GM18498 (cell line): ENCODE measurements around the gene APEH.

Experiments
- ATAC-seq: cut with Tn5 transposase; IDR thresholded peaks from one replicate; pipeline ENCODE4 v1.9.1; 2021; ENCODE audit warnings: mild to moderate bottlenecking, moderate library complexity; ENCODE audit not compliant: unreplicated experiment

APEH gene

DNA sequence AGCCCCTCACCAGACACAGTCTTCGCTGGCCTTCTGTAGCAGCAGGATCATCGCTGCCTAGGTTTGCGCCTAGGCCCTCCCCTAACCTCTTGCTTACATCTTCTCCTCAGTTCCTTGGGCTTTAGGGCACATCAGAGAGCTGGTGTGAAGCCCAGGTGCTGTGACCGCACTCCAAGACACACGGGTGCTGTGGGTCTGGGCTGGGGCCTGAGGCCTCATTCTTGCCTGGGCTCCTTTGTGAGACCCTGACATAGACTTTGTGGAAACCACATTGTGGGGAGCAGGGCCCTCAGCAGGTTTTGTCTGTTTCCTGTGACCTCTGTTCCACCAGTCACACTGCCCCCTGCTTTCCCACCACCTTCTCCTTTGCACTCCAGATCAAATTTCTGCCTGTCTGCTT is 37.3 kb downstream of the APEH start:
- ATAC-seq, result no peak

DNA sequence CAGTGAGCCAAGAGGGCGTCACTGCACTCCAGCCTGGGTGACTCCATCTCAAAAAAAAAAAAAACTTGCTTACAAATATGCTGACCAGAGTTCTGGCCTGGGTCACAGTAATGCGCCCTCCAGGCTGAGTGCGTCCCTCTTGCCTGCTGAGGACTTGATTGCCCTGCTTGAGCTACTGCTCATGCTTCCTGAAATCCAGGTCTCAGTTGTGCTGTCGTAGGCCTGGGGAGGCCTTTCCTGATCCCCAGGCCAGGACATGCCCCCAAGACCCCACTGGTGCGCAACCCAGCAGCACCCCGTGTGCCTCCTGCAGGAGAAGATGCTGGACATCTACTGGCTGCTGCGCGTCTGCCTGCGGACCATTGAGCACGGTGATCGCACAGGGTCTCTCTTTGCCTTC is 38.0 kb downstream of the APEH start:
- ATAC-seq, result no peak

DNA sequence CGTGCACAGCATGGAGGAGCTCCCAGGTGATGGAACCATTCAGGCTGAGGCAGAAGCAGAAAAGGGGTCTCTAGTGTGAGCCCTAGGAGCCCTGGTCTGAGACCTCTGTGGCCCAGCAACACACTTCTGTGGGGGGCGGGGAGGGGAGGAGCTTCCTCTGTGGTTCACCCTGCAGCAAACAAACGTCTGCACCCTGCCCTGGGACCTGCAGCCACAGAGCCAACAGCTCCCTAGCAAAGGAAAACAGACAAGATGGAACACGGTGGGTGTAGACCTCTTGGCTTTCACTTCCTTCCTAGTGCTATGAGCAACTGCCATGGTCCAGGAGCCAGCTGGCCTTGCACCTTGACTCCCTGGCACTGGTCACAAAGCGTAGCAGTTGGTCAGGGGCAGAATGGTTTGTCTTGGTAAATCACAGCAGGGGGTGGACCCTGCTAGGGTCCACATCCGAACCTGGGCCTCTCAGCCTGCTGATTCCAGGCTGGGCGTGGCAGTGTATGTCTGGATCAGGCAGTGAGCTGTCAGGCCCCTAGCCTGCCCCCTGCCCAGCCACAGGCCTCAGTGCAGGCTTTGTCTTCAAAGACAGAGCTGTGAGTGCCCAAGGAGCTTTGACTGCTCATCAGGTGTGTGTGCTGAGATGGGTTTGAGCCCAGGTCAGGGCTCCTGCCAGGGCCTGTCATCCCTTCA is 38.6 kb downstream of the APEH start:
- no peak for ATAC-seq

DNA sequence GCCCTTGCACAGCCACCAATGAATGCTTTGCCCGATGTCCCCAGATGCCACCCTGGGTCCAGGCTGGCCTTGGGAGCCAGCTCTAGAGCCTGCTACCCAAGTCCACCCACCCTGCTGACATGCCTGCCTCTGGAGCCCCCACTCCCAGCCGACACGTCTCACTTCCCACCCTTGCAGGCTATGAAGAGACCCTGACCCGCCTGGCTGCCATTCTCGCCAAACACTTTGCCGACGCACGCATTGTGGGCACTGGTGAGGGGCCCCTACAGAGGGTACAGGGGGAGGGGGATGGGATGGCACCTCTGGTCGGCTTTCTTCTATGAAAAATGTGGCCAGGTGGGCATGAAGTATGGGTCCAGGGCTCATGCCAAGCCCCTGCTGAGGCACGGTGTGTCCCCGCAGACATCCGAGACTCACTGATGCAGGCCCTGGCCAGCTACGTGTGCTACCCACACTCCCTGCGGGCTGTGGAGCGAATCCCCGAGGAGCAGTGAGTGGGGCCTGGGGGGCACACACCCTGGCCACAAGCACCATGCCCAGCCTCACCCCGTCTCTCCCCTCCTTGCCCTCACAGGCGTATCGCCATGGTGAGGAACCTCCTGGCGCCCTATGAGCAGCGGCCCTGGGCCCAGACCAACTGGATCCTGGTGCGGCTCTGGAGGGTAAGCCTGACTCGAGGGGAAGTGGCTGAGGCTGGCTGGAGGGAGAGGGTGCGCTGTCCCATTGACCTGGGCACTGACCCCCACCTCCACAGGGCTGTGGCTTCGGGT is 39.4 kb downstream of the APEH start:
- no peak for ATAC-seq

DNA sequence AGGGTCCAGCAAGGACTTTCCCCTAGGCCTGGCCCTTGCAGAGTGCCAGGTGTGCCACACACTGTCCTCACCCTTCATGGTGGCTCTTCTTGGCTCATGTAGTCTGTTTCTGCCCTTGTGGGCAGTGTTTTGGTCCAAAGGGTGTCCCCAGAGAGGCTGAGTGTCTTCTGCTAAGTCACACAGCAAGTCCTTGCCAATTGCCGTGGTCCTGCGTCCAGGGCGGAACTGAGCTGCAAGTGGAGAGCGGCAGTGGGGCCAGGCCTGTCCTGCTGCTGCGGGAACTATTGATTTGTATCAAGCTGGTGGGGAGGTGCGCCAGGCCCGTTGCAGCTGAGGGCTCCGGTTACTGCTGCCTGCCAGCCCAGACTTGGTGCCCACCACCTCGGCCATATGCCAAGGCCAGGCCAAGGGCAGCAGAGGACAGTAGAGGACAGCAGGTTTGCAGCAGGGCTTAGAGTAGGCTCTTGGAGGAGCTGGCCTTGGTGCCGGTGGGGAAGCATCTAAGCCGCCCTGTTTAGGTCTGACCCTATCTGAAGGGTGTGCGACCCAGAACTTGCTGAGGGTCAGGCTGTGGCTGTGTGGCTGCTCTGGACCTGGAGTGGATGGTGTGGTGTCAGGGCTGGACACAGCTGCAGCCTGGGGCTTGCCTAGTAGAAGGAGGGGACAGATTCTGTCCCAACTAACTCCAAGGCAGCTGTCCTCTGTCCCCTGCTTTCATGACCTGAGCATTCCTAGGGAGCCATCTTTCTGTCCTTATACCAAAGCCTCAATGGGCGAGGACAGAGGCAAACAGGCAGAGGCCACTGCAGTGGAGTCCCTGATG is 40.8 kb downstream of the APEH start:
- no peak for ATAC-seq

DNA sequence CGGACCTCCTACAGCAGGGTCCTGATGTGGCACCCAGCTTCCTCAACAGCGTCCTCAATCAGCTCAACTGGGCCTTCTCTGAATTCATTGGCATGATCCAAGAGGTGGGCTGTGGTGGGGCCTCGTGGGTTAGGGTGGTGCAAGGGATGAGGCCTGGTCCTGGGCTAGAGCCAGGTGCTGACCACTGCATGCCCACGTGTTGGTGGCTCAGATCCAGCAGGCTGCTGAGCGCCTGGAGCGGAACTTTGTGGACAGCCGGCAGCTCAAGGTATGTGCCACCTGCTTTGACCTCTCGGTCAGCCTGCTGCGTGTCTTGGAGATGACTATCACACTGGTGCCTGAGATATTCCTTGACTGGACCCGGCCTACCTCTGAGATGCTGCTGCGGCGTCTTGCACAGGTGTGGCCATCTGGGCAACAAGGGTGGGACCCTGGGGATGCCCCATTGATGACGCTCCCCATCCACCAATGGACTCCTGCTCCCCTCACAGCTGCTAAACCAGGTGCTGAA is 41.5 kb downstream of the APEH start:
- no peak for ATAC-seq

DNA sequence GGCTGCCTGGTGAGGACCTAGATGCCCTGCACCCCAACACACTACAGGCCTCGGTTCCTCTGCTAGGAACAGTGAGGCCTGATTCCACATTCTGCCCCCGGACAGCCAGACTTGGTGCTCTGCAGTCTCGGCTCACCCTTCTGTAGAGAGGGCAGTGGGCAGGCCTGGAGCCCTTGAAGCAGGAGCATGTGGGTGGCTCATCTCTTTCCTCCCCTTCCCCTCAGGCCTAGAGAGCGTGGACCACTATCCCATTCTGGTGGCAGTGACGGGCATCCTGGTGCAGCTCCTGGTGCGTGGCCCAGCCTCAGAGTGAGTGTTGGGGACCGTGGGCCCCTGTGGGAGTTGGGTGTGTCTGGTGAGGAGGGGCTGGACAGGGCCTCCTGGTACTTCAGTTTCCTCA is 42.0 kb downstream of the APEH start:
- no peak for ATAC-seq

DNA sequence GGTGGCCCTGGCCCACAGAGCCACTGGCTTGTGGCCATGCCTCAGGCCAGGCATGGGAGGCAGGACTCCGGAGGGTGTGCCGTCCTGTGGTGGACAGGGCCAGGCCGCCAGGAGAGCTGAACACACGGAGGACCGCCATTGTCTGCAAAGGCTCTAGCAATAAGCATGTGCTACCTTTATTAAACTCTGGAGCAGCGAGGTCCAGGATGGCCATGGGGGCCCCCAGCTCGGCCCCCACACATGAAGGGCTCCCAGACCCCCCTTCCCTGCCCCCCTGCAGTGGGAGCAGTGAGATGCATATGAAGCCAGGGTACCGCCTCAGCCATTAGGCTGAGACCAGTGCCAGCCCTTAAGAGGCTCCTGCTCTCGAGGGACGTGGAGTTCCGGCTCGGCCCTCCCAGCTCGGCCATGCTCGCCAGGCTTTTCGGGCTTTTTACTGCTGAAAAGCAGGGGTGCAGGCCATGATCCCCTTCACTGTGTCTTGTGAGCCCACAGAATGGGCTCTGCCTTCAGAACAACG is 42.6 kb downstream of the APEH start:
- no peak for ATAC-seq

DNA sequence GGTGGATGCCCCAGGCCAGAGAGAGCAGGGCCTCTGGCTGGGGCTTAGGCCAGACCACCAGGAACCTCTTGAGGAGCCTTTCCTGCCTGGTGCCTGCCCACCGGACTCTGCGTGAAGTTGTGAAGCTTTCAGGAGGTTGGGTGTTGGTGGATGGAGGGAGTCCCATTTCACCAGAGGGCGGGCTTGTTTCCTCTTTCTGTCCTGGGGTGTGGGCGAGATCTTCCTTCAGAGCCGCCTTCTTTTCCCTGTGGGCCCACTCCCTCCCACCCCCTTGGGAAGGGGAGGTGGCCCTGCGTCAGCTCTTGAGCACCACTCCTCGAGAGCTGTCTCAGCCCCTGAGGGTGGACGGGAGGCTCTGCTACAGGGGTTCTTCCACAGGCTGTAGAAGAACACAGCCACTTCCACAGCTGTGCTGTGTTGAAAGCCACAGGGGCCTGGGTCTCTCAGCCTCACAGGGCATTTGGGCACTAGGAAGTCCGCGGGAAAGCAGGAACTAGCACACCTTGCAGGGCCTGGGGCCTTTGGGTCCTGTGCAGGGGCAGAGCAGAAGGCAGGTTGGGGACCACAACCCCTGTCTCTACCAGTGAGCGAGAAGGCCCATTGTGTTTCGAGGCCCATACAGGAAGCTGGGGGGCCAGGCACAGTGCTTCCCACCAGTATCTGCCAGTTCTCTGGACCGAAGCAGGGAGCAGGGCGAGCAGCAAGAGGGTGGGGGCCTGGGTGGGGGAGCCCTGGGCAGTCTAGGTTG is 43.2 kb downstream of the APEH start:
- no peak for ATAC-seq

DNA sequence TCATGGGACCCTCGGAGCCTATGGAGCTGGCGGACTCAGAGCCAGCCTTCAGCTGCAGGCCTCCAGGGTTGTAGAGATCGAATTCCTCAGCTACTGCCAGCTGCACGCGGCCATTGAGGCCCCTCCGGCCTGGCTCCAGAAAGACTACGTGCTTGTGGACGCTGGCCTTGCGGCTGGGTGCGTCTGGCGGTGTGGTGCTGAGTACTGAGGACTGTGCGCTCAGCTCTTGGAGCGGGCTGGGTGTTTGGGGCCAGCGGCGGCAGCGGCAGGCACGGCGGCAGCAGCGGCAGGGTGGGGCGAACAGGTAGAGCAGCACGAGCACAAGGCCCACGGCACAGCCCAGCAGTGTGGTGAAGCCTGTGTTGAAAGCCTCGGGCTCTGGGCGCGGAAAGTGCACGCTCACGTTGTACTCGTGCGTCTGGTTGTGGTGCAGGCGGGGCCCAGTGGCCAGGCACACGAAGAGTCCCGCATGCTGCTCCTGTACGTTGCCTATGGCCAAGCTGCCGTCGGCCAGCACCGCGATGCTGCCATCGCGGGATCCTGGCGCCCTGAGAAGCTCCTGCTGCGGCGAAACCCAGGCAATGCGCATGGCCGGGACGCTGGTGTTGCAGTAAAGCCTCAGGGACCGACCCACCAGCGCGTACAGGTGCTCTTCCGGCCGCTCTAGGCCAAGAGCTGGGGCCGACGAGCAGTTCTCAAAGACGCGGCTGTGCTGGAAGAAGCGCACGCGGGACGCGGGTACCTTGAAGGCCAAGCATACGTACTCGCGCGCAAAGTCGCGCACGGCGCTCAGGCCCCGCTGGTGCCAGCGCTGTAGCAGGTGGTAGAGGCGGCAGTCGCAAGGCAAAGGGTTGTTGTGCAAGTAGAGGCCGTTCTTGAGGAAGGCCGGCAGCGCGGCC is 44.1 kb downstream of the APEH start:
- ATAC-seq, result no peak

DNA sequence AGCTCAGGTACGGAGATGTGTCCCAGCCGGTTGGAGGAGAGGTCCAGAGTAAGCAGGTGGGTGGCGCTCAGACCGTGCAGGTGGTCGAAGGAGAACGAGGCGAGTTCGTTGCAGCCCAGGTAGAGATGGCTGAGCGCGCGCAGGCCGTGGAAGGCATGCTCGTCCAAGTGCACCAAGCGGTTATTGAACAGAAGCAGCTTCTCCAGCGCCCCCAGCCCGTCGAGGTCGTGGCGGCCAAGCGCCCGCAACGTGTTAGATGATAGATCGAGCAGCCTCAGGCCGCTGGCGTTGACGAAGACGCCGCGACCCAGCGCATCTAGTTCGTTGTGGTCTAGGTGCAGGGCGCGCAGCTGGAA is 44.7 kb downstream of the APEH start:
- no peak for ATAC-seq

DNA sequence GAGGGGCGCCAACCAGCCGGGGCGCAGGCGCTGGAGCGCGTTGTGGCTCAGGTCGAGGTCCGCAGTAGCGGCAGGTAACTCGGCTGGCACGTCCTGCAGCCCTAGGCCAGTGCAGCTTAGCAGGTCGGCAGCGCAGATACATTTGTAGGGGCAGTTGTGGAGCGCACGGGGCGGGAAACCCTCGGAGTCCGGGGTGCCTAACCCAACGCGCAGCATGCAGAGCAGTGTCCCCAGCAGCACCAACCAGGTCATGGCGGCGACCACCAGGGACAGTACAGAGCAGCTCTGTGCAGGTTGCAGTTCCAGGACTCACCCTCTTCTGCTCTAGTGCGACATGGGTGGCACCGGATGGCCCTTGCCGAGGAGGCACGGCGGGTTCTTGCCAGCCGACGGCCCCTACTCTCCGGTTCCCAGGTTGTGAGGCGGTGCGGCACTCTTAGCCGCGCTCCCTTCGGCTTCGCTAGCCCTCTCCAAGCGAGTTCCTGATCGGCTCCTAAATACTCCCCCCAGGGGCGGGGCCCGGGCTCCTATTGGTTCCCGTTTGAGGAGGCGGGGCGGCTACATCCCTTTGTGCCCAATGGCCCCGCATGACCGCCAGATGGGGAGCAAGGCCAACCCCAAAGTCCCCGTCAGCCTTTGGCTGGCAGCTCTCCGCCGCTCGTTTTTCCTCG is 45.2 kb downstream of the APEH start, which contains the start of gene AMIGO3:
AMIGO3 (minus strand) TSS at position 471 of the 671 bp plus-strand sequence; CDS start at position 252, 219 bp downstream.
- peak; percentile 45 for ATAC-seq

DNA sequence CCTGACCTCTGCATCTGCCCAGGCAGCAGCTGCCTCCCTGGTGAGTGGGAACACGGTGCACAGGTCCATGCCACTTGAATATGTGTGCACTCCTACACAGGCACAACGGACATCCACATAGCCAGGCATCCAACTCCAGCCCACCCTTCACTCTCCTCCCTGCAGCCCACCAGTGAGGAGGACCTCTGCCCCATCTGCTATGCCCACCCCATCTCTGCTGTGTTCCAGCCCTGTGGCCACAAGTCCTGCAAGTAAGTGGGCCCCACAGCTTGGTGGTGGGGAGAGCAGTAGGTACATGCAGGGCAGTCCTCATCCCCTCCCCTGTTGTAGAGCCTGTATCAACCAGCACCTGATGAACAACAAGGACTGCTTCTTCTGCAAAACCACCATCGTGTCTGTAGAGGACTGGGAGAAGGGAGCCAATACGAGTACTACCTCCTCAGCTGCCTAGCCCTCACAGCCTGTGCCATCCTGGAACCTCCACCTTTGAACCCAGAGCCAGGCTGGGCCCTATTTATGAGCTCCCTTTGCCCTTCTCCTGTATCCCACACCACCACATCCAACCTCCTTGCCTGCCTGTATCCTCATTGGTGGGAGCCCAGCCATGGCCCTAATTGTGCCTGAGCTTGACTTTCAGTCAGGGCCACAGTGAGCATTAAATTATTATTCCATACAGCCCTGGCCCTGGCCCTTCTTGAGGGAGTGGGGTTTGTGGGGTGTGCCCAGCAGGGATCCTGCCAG is 46.9 kb downstream of the APEH start:
- no peak for ATAC-seq

DNA sequence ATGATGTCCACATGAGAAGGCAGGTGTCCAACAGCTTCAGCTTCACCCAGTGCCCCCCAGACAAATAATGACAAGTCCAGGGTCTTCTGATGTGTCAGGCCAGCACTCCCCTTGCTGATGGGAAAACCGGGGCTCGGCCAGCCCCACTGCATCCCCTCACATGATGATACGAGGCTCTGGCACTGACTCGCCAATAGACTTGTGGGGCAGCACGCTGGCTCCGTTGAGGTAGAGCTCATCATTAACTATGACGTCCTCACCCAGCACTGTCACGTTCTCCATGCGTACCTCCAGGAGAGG is 47.4 kb downstream of the APEH start:
- no peak for ATAC-seq

DNA sequence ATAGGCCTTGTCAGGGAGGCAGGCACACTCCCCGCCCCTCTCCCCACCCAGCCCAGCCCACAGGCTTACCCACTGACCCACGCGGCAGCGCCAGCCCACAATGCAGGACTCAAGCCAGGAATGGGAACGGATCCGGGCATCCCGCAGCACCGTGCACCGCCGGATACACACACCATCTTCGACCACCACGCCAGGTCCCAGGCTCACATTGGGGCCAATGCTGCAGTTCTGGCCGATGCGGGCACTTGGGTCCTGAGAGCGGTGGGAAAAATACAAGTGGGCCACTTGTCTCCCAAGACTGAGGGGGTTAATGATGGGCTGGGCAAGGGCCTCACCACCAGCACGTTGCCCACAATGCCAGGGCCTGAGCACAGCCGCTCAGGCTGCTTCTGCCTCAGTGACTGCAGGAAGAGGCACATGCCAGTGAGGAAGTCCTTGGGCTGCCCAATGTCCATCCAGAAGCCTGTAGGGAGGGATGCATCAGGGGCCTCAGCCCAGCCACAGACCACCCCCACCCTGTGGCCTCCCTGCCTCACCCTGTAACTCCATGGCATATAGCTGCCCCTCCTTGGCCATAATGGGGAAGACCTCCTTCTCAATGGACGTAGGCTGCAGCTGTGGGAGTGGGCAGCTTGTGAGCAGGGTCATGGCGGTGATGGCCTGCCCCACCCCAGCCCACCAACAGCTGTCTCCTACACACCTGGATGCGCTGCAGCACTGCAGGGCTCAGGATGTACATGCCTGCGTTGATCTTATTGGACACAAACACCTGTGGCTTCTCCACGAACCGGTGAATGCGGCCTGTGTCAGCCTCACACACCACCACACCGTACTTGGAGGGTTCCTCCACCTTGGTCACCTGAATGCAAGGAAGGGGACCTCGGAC is 48.0 kb downstream of the APEH start:
- no peak for ATAC-seq

DNA sequence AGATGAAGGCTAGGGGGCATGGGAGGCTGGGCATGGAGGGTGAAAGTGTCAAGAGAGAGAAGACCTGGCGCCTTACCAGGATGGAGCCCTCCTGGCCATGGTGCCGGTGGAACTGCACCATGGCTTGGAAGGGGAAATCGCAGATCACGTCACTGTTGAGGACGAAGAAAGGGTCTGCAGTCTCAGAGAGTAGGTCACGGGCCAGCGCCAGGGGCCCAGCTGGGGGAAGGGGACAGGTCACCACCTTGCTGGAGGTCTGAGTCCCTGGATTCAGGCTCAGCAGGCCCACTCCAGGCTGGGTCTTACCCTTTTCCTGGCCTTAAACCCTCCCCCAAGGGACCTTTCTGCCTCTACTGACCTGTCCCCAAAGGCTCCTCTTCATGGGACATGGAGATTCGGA is 48.7 kb downstream of the APEH start:
- no peak for ATAC-seq

DNA sequence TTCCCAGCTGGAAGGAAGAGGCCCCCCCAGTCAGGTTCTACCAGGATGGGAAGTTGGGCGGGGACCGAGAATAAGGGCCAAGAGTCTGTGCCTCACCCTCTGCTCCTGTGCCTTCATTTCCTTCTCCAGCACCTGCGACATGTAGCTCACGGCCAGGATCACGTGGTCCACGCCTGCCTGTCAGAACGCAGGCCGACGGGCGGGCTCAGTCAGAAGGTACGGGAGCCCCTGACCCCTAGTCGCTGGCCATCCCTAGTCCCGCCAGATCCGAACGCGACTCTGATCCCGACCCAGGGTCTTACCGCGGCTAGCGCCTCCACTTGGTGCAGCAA is 49.1 kb downstream of the APEH start:
- ATAC-seq, result peak; percentile 4
